MM.1S (cell line): ENCODE data around the gene SLC35F1.

Experiments used
- DNase-seq: peaks from one replicate; pipeline ENCODE4 v3.0.0-alpha.2; 2015
- H2AFZ ChIP-seq: fragments of 300-600 bp; sonication (generic); 2 replicates; pipeline ENCODE4 v1.6.0; 2016; ENCODE audit warnings: antibody characterized with exemption, low read length
- H3F3A ChIP-seq: fragments of 300-600 bp; sonication (generic); 2 replicates; pipeline ENCODE4 v1.6.1; 2016; ENCODE audit warnings: mild to moderate bottlenecking, antibody characterized with exemption, low read length, moderate library complexity, mixed read lengths; ENCODE audit not compliant: insufficient read depth
- H3K27ac ChIP-seq: fragments of 300-600 bp; sonication (generic); 2 replicates; pipeline ENCODE4 v1.5.1; 2016; ENCODE audit warnings: mild to moderate bottlenecking, low read length
- H3K27me3 ChIP-seq: fragments of 300-600 bp; sonication (generic); replicated peaks from 2 replicates; pipeline ENCODE4 v1.6.0; 2016; ENCODE audit warnings: low read length; ENCODE audit not compliant: insufficient read depth
- H3K36me3 ChIP-seq: fragments of 300-600 bp; sonication (generic); replicated peaks from 2 replicates; pipeline ENCODE4 v1.6.1; 2016; ENCODE audit warnings: mild to moderate bottlenecking, low read length, mixed read lengths; ENCODE audit not compliant: insufficient read depth
- H3K4me1 ChIP-seq: fragments of 300-600 bp; sonication (generic); 2 replicates; pipeline ENCODE4 v1.6.1; 2016; ENCODE audit warnings: low read length, mixed read lengths
- H3K4me2 ChIP-seq: fragments of 300-600 bp; sonication (generic); 2 replicates; pipeline ENCODE4 v1.6.0; 2016; ENCODE audit warnings: low read depth, low read length
- H3K4me3 ChIP-seq: fragments of 300-600 bp; sonication (generic); 2 replicates; pipeline ENCODE4 v1.5.1; 2016; ENCODE audit warnings: low read length, mixed read lengths
- H3K79me2 ChIP-seq: fragments of 300-600 bp; sonication (generic); 2 replicates; pipeline ENCODE4 v1.6.1; 2016; ENCODE audit warnings: mixed run types, low read length, mixed read lengths
- H3K9ac ChIP-seq: fragments of 300-600 bp; sonication (generic); 2 replicates; pipeline ENCODE4 v1.6.1; 2016; ENCODE audit warnings: low read length, mixed read lengths
- H3K9me2 ChIP-seq: fragments of 300-600 bp; sonication (generic); replicated peaks from 2 replicates; pipeline ENCODE4 v1.6.1; 2016; ENCODE audit warnings: mild to moderate bottlenecking, low read length, mixed read lengths; ENCODE audit not compliant: insufficient read depth
- H3K9me3 ChIP-seq: fragments of 300-600 bp; sonication (generic); replicated peaks from 2 replicates; pipeline ENCODE4 v1.6.1; 2016; ENCODE audit warnings: mild to moderate bottlenecking, low read length, mixed read lengths; ENCODE audit not compliant: insufficient read depth
- H4K20me1 ChIP-seq: fragments of 300-600 bp; sonication (generic); 2 replicates; pipeline ENCODE4 v1.6.1; 2016; ENCODE audit warnings: mild to moderate bottlenecking, low read length, moderate library complexity, mixed read lengths; ENCODE audit not compliant: insufficient read depth
- EZH2 ChIP-seq: fragments of 300-600 bp; sonication (generic); optimal IDR thresholded peaks from 2 replicates; pipeline ENCODE3; 2017; ENCODE audit warnings: low read depth, mild to moderate bottlenecking, antibody characterized with exemption, low read length, mixed read lengths
- EZH2phosphoT487 ChIP-seq: fragments of 300-600 bp; sonication (generic); IDR thresholded peaks from 2 replicates; pipeline ENCODE4 v1.6.1; 2018; ENCODE audit warnings: antibody characterized with exemption, low read length
- TF ChIP-seq, protein P1 (sequence below): fragments of 300-600 bp; sonication (generic); IDR thresholded peaks from 2 replicates; pipeline ENCODE4 v1.5.1; 2016; ENCODE audit warnings: antibody characterized with exemption, low read length, mixed read lengths

The SLC35F1 gene

GRCh38 chr6:117919775-117920729, 13.0 kb downstream of the SLC35F1 start:
- Histone ChIP-seq H3K27me3 (no peaks in the 10 kb centered on the region), H3K36me3 (no peaks in the 10 kb centered on the region), H3K9me2 (no peaks in the 10 kb centered on the region), H3K27ac (no peak overlapping the region), H3K9ac (no peak overlapping the region), H4K20me1 (no peaks in the 10 kb centered on the region), H3K4me3 (no peak overlapping the region), H3K4me1 (0 out of 2 replicates have a peak, but pooled peaks cover 7% of the 10 kb centered on the region), H2AFZ (no peak overlapping the region), H3K79me2 (no peaks in the 10 kb centered on the region), H3F3A (no peaks in the 10 kb centered on the region), H3K9me3 (no peaks in the 10 kb centered on the region), H3K4me2 (no peak overlapping the region)
- TF ChIP-seq EZH2 (no peak), EZH2phosphoT487 (no peak)
- TF ChIP-seq, protein P1, sequence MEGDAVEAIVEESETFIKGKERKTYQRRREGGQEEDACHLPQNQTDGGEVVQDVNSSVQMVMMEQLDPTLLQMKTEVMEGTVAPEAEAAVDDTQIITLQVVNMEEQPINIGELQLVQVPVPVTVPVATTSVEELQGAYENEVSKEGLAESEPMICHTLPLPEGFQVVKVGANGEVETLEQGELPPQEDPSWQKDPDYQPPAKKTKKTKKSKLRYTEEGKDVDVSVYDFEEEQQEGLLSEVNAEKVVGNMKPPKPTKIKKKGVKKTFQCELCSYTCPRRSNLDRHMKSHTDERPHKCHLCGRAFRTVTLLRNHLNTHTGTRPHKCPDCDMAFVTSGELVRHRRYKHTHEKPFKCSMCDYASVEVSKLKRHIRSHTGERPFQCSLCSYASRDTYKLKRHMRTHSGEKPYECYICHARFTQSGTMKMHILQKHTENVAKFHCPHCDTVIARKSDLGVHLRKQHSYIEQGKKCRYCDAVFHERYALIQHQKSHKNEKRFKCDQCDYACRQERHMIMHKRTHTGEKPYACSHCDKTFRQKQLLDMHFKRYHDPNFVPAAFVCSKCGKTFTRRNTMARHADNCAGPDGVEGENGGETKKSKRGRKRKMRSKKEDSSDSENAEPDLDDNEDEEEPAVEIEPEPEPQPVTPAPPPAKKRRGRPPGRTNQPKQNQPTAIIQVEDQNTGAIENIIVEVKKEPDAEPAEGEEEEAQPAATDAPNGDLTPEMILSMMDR, result no peak
- no peak for DNase-seq

- no peak overlapping the region for H3K27ac ChIP-seq
- no peaks in the 10 kb centered on the region for H3K9me2 ChIP-seq
- H3K4me1 ChIP-seq, result 0 out of 2 replicates have a peak, but pooled peaks cover 7% of the 10 kb centered on the region
- H3K79me2 ChIP-seq, result no peaks in the 10 kb centered on the region
- H3K9ac ChIP-seq, result no peak overlapping the region
- no peak for DNase-seq
- H3K27me3 ChIP-seq, result no peaks in the 10 kb centered on the region
- H3K4me2 ChIP-seq, result no peak overlapping the region
- TF ChIP-seq EZH2phosphoT487 (no peak), EZH2 (no peak)
- TF ChIP-seq, protein P1, result no peak
- H3K4me3 ChIP-seq, result no peak overlapping the region
- H3K36me3 ChIP-seq, result no peaks in the 10 kb centered on the region
- no peaks in the 10 kb centered on the region for H3K9me3 ChIP-seq
- no peak overlapping the region for H2AFZ ChIP-seq
- H3F3A ChIP-seq, result no peaks in the 10 kb centered on the region
- H4K20me1 ChIP-seq, result no peaks in the 10 kb centered on the region
Observed at GRCh38 chr6:117924690-117925089, 17.6 kb downstream of the SLC35F1 start.

DNA sequence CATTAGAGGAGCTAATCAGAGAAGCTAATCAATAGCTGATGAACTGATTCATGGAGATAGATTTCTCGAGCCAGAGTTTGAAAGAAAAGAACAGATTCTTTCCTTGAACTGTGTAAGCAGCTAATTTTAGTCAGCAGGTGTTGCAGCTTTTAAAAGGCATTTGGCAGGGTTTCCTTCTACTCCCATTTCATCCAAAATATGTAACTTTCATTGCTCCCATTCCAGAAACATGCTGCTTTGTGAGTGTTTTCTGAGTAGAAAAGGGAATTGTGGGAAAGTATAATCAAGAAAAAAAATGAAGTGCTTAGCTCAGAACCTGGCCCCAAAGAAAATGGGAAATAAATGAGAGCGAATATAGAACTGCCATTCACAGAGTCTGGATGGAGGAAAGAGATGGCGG, 20.8 kb downstream of the SLC35F1 start:
- DNase-seq, result no peak
- Histone ChIP-seq H3K4me3 (no peak overlapping the region), H3F3A (no peaks in the 10 kb centered on the region), H4K20me1 (no peaks in the 10 kb centered on the region), H3K4me2 (no peak overlapping the region), H3K79me2 (no peaks in the 10 kb centered on the region), H3K9me3 (no peaks in the 10 kb centered on the region), H2AFZ (no peak overlapping the region), H3K27me3 (no peaks in the 10 kb centered on the region), H3K4me1 (no peaks in the 10 kb centered on the region), H3K27ac (no peak overlapping the region), H3K36me3 (no peaks in the 10 kb centered on the region), H3K9me2 (no peaks in the 10 kb centered on the region), H3K9ac (no peak overlapping the region)
- TF ChIP-seq EZH2, result no peak
- TF ChIP-seq EZH2phosphoT487, result no peak
- TF ChIP-seq, protein P1, result no peak
